ENCODE results near the gene SDK1.

- TF ChIP-seq CTCF (IDR thresholded peaks at IDR 0.05) (no peak), POLR2A (IDR thresholded peaks at IDR 0.05) (no peak)
These were observed 792.4 kb downstream of the SDK1 start for GRCh38 chr7:4093483-4093882.
